Activated naive CD4-positive, alpha-beta T cell treated with anti-CD3 and anti-CD28 coated beads, Interleukin-2, amount 50 U/mL, for 24 hours (primary cell): ENCODE measurements around the gene TOMT.

ENCODE experiments used
- H3K27ac Mint-ChIP-seq: one replicate; pipeline ENCODE4 v1.8.0; 2021; ENCODE audit warnings: mild to moderate bottlenecking, mixed read lengths
- H3K27me3 Mint-ChIP-seq: one replicate; pipeline ENCODE4 v1.8.0; 2021; ENCODE audit warnings: mixed read lengths
- H3K36me3 Mint-ChIP-seq: one replicate; pipeline ENCODE4 v1.8.0; 2021; ENCODE audit warnings: mixed read lengths
- H3K4me1 Mint-ChIP-seq: one replicate; pipeline ENCODE4 v1.8.0; 2021; ENCODE audit warnings: mixed read lengths
- H3K4me3 Mint-ChIP-seq: one replicate; pipeline ENCODE4 v1.8.0; 2021; ENCODE audit warnings: mild to moderate bottlenecking, mixed read lengths
- H3K9me3 Mint-ChIP-seq: one replicate; pipeline ENCODE4 v1.8.0; 2021; ENCODE audit warnings: mixed read lengths

Gene TOMT, protein sequence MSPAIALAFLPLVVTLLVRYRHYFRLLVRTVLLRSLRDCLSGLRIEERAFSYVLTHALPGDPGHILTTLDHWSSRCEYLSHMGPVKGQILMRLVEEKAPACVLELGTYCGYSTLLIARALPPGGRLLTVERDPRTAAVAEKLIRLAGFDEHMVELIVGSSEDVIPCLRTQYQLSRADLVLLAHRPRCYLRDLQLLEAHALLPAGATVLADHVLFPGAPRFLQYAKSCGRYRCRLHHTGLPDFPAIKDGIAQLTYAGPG

DNA sequence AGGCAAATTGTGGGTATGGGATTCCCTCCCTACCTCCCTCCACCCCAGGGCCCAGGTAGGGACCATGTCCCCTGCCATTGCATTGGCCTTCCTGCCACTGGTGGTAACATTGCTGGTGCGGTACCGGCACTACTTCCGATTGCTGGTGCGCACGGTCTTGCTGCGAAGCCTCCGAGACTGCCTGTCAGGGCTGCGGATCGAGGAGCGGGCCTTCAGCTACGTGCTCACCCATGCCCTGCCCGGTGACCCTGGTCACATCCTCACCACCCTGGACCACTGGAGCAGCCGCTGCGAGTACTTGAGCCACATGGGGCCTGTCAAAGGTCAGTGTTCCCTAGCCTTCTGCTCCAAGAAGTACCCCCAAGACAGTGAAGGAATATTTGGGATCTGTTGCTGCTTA is at the start of gene TOMT:
Gene TOMT, plus strand, starts transcription at position 37 of the 400 bp plus-strand sequence. Its CDS starts 28 bp downstream, at position 65.
- no peaks in the 10 kb centered on the region for H3K9me3 Mint-ChIP-seq
- H3K4me1 Mint-ChIP-seq, result peaks cover 36% of the 10 kb centered on the region
- H3K36me3 Mint-ChIP-seq, result peaks cover 9% of the 10 kb centered on the region
- H3K27ac Mint-ChIP-seq, result peak within 1 kb of the TSS; percentile 70
- no peak within 1 kb of the TSS for H3K4me3 Mint-ChIP-seq
- no peaks in the 10 kb centered on the region for H3K27me3 Mint-ChIP-seq

DNA sequence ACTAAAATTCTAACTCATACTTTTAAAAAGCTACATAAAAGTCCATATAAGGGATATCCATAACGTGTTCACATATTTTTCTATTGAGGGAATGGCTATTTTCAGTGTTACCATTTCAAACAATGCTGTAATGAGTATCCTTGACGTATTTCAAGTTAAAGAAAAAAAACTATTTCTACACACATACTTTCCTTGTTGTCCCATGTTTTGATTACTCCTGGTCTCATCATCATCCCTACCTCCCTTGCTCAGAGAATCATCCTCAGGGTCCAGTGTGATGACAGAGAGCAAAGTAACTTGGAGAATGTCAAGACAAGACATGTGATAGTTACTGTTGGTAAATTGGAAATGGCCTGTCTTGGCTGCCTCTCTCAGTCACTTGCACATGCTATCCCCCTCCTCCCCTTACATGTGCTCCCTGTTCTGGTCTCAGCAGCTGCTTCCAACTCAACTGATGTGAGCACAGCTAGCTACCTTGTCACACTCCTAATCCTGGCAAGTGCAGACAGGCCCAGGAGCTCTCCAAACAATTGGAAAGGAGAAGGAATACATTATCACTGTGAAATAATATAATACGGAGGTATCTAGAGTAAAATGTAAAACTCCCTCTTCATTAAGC is 47.2 kb upstream of the TOMT start:
- H3K4me1 Mint-ChIP-seq, result peaks cover 3% of the 10 kb centered on the region
- H3K36me3 Mint-ChIP-seq, result peaks cover 10% of the 10 kb centered on the region
- no peaks in the 10 kb centered on the region for H3K9me3 Mint-ChIP-seq
- H3K27ac Mint-ChIP-seq, result no peak overlapping the region
- no peaks in the 10 kb centered on the region for H3K27me3 Mint-ChIP-seq
- no peak overlapping the region for H3K4me3 Mint-ChIP-seq

DNA sequence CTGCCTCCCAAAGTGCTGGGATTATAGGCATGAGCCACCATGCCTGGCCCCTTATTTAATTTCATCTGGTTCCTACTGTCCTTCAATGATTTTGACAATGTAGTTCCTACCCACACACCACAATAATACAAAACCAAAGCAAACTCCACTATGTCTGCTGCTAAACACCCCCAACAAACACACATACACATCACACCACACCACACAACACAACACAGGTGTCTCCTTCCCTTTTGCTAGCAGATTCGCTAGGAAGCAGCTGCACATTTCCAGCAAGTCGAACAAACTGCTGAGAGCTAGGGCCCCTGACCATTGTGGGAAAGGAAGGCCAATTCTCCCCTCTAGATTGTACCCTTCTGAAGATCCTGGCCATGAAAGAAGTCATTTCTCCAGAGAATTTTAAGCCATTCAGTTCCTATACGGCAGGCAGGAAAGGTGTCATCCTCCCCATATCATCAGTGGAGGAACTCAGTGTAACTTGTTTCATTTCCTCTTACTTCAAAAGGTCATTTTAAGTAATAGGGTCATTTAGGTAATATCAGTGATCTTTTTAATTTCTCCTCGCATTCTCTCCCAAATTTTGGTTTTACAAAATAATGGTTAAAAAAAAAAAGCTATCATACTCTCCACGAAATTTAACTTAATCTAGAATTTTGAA is 43.9 kb upstream of the TOMT start:
- Mint-ChIP-seq H3K36me3 (peaks cover 8% of the 10 kb centered on the region), H3K27ac (no peak overlapping the region), H3K4me1 (no peaks in the 10 kb centered on the region), H3K9me3 (no peaks in the 10 kb centered on the region), H3K4me3 (no peak overlapping the region), H3K27me3 (no peaks in the 10 kb centered on the region)

DNA sequence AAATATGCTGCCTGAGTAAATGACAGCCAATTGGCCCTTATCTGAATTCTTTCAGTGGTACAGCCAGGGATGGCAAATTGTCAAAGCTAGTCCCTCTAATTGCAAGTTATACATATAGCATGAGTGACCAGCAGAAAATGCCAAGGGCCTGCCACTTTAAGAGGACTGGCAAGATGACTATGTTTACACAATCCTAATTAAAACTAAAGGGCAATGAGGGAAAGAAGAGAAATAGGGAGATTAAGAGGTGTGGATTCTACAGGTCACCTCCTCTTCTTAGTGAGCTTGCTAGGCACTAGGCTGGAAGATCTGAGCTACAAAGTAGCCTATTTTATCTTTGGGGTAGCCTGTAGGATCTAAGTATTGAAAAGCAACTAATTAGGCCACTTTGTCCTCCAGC is 38.9 kb upstream of the TOMT start:
- Mint-ChIP-seq H3K4me3 (no peak overlapping the region), H3K9me3 (no peaks in the 10 kb centered on the region), H3K27ac (no peak overlapping the region), H3K27me3 (no peaks in the 10 kb centered on the region), H3K4me1 (peaks cover 28% of the 10 kb centered on the region), H3K36me3 (peaks cover 6% of the 10 kb centered on the region)

DNA sequence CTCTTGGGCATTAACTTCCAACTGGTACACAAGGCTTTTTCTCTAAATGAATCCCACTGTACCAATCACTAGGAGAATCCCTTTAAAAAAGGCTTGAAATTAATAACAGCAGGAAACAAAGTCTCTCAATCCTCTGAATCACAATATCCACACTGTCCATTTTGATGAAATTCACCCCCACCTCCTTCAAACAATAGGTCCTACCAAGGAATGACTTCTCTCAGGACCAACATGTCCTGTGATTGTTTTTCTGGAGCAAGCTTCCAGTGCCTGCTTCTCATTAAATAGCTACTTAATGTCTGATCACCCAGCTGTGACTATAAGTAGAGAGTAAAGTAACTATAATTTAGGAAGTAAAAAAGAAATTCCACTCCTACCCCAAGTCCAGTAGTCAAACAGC is 38.5 kb upstream of the TOMT start:
- Mint-ChIP-seq H3K27ac (no peak overlapping the region), H3K4me1 (peaks cover 32% of the 10 kb centered on the region), H3K36me3 (peaks cover 3% of the 10 kb centered on the region), H3K4me3 (no peak overlapping the region), H3K27me3 (no peaks in the 10 kb centered on the region), H3K9me3 (no peaks in the 10 kb centered on the region)

DNA sequence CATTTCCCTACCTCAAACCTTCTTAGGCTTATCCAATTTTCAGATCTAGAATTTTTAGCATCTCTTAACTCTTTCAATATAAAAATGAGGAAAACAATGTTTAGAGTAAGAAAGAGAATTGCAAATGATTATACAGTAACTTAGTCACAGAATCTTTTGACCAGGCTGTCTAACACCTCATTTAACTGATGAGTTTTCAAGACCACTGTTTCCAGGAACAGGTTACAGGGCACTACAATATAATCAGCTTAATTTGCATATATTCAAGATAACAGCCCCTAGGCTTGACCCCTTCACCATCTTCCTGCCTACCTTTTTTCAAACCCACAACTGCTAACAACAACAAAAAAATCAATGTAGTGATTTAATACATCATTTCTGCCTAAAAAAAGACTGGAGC is 38.0 kb upstream of the TOMT start:
- peaks cover 3% of the 10 kb centered on the region for H3K36me3 Mint-ChIP-seq
- H3K4me3 Mint-ChIP-seq, result no peak overlapping the region
- no peak overlapping the region for H3K27ac Mint-ChIP-seq
- peaks cover 36% of the 10 kb centered on the region for H3K4me1 Mint-ChIP-seq
- no peaks in the 10 kb centered on the region for H3K27me3 Mint-ChIP-seq
- no peaks in the 10 kb centered on the region for H3K9me3 Mint-ChIP-seq

DNA sequence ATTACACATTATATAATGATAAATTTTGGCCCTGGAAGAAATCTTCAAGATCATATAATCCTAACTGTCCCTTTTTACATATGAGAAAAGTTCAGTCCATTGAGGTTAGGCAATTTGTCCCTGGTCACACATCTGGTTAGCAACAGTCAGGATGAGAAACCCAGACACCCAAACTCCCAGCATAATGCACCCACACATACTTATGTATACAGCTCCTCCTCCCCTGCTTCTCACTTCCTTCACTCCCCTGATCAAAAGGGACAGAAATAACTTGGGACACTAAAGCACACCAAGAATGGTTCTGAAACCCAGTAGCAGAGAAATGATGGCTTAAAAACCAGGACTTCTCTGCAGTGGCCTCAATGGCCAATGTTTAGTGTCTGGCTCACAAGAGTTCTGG is 36.5 kb upstream of the TOMT start:
- Mint-ChIP-seq H3K27me3 (no peaks in the 10 kb centered on the region), H3K9me3 (no peaks in the 10 kb centered on the region)

DNA sequence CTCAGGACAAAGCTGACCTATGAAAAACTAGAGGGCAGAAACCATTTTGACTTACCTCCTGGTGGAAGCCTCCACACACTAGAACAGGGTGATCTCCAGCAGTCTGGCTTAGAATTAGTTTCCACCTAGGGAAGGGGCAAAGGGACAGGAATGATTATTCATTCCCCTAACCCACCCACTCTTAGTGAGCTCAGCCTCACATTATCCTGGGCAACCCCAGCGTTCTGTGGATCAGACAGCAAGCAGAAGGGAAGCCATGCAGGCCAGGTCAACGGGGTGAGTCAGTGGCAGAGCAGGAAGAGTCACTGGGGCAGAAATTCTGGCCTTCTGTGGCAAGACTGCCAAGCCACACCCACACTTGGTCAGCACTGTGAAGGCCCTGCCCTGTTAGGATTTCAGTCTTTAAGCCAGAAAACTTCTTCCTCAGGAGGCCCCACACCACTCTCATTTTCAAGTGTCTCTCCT is 35.9 kb upstream of the TOMT start:
- no peak overlapping the region for H3K27ac Mint-ChIP-seq
- H3K9me3 Mint-ChIP-seq, result no peaks in the 10 kb centered on the region
- no peak overlapping the region for H3K4me3 Mint-ChIP-seq
- H3K36me3 Mint-ChIP-seq, result peaks cover 6% of the 10 kb centered on the region
- H3K27me3 Mint-ChIP-seq, result no peaks in the 10 kb centered on the region
- H3K4me1 Mint-ChIP-seq, result peaks cover 43% of the 10 kb centered on the region

More for the DNA sequence above, 36.5 kb upstream of the TOMT start:
- Mint-ChIP-seq H3K36me3 (peaks cover 6% of the 10 kb centered on the region), H3K4me1 (peaks cover 43% of the 10 kb centered on the region), H3K27ac (no peak overlapping the region), H3K4me3 (no peak overlapping the region)

DNA sequence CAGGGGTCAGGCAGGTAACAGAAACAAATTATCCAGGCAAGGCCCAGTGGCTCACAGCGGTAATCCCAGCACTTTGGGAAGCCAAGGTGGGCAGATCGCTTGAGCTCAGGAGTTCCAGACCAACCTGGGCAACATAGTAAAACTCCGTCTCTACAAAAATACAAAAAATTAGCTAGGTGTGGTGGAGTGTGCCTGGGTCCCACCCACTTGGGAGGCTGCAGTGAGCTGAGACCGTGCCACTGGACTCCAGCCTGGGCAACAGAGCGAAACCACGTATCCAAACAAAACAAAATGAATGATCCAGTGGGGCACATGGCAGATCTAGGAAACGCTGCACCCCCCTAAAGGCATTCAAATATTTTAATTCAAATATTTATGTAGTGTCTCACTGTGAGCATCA is 35.2 kb upstream of the TOMT start:
- H3K4me1 Mint-ChIP-seq, result peaks cover 48% of the 10 kb centered on the region

DNA sequence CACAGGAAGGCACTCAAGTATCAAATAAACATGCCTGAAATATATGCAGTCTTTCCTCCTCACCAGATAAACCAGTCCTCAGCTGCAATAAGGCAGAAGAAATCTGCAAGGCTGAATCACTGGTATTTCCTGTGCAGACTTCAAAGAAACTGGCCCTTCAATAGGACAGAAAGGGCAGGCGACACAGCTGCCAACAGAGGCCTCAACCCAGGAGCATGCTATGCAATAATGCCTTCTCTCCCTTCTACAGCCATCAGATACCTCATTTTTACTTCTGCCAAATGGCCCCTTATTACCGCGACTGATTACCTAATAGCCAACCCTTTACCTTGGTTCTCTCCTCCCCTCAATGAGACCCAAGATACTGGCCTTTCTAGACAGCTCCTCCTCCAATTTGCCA is 33.4 kb upstream of the TOMT start:
- Mint-ChIP-seq H3K9me3 (no peaks in the 10 kb centered on the region), H3K4me1 (peaks cover 58% of the 10 kb centered on the region), H3K27ac (no peak overlapping the region), H3K27me3 (no peaks in the 10 kb centered on the region), H3K4me3 (no peak overlapping the region), H3K36me3 (peaks cover 6% of the 10 kb centered on the region)

More for the DNA sequence above, 35.2 kb upstream of the TOMT start:
- Mint-ChIP-seq H3K9me3 (no peaks in the 10 kb centered on the region), H3K36me3 (peaks cover 6% of the 10 kb centered on the region), H3K27me3 (no peaks in the 10 kb centered on the region), H3K27ac (no peak overlapping the region), H3K4me3 (no peak overlapping the region)

DNA sequence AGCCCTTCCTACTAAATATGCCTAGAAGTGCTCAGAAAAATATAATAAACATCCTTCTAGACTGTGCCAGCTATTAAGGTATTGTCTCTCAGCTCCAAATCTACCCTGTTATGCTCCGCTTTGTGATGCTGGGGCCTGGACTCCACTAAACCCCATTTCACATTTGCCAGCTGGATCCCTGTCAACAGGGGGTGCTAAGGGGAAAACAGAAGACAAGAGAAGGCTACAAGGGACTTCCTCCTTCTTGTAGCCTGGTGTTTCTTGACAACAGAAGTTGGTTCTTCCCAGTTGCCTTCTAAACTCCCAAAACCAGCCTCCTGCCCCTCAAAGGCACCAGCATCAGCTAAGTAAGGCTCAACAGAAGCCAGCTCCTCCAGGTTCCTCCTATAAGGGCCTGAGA is 30.6 kb upstream of the TOMT start:
- no peak overlapping the region for H3K4me3 Mint-ChIP-seq
- H3K27ac Mint-ChIP-seq, result no peak overlapping the region
- no peaks in the 10 kb centered on the region for H3K9me3 Mint-ChIP-seq
- H3K27me3 Mint-ChIP-seq, result no peaks in the 10 kb centered on the region
- H3K4me1 Mint-ChIP-seq, result peaks cover 57% of the 10 kb centered on the region
- peaks cover 3% of the 10 kb centered on the region for H3K36me3 Mint-ChIP-seq

DNA sequence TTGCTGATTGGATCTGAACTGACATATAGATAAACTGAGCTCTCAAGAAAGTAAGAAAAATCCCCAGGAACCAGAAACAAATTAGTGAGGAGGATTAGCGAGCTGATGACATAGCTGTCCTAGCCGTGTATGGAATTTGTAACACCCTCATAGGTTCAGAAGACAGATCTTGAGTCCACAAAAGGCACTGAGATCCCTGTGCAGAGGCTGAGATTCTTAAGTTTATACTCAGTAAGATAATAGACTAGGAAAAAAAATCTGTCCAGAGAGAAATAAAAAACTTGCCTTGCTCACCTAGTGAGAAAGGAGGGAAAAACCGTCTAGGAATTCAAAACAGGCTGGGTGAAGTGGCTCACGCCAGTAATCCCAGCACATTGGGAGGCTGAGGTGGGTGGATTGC is 30.0 kb upstream of the TOMT start:
- H3K36me3 Mint-ChIP-seq, result peaks cover 3% of the 10 kb centered on the region
- no peaks in the 10 kb centered on the region for H3K27me3 Mint-ChIP-seq
- H3K9me3 Mint-ChIP-seq, result no peaks in the 10 kb centered on the region
- H3K4me3 Mint-ChIP-seq, result no peak overlapping the region
- peaks cover 58% of the 10 kb centered on the region for H3K4me1 Mint-ChIP-seq
- H3K27ac Mint-ChIP-seq, result peak overlapping the region; percentile 55

DNA sequence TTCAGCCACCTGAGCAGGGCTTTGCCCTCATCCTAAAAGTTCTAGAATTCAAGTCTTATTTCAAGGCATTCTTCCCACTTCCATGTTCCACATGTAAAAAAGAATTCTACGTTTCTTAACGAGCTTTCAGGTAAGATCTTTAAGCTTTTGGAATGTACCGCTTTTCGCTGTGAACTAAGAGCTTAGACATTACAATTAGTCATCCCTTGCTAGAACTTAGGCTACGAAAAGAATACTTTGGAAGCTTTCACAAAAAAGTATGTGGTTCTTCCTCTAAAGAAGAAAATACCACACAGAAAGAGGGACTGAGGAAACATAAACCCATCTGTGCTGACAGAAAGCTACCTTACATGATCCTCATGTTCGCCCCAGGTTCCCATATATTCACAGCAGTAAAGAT is 27.2 kb upstream of the TOMT start:
- peaks cover 60% of the 10 kb centered on the region for H3K4me1 Mint-ChIP-seq

DNA sequence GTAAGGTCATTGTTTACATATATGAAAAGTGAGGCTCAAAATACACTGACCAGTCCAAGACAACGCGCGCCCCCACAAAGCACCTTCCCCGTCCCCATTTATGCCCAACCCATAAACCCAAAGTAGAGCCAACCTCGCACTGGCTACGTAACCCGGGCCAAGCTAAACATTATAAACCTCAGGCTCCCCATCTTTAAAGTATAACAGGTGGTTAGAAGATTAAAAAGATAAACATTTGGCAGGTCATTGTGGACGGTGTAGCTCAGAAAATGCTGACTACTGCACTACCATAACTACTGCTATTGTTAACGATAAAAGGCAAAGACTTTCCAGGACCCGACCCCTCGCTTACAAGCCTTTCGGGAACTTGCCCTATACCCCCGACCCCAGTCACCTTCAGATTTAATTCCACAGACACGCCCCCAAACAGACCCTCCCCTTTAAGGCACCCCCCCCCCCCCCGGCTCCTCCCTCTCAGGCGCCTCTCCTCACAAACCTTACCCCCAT is 25.9 kb upstream of the TOMT start:
- Mint-ChIP-seq H3K27ac (peak overlapping the region; percentile 94), H3K4me3 (peak overlapping the region; percentile 92), H3K4me1 (peaks cover 60% of the 10 kb centered on the region), H3K36me3 (no peaks in the 10 kb centered on the region), H3K9me3 (no peaks in the 10 kb centered on the region), H3K27me3 (no peaks in the 10 kb centered on the region)

More for the DNA sequence above, 27.2 kb upstream of the TOMT start:
- Mint-ChIP-seq H3K9me3 (no peaks in the 10 kb centered on the region), H3K27ac (no peak overlapping the region), H3K36me3 (no peaks in the 10 kb centered on the region), H3K27me3 (no peaks in the 10 kb centered on the region), H3K4me3 (peak overlapping the region; percentile 68)

DNA sequence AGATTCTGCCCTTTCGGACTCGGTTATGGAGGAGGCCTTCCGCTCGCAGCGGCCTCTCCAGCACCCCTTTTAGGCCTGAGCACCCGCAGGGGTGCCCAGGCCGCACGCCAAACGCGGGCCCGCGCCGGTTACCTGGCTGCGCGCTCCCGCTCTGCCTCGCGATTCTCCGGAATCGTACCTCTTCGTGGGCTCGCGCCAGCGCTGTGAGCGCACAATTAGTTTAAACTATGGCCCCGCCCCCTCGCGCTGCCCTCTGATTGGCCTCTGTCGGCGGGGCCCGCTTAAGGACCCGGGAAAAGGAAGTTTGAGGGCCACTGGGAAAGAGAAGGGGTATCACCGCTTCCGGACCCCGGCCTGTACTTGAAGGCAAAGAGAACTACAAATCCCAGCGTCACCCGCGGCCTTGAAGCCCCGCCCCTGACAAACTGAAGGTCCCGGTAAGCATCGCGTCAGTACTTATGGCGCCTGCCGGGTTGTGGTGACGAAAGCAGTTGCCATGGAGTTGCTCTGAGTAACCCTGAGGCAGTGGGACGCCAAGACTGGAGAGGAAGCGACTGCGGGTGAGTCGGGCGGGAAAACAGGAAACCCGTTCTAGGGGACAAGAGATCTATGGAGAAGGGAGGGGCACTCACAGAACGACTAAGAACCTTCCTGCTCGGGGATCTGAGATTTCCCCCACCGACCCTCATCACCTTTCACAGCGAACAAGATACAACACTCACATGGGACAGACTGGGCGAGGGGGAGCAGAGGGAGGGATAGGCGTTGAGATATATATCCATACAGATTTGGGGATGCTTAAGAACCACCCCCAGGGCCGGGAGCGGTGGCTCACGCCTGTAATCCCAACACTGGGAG is 25.2 kb upstream of the TOMT start, which contains the start of the genes LRRC51 and NUMA1:
Gene LRRC51, plus strand, starts transcription at position 525 of the 858 bp plus-strand sequence. CDS start 8,234 bp downstream, outside the sequence.
Gene NUMA1, minus strand, starts transcription at position 217 of the 858 bp plus-strand sequence. CDS start 44,599 bp downstream, outside the sequence.
- Mint-ChIP-seq H3K9me3 (no peaks in the 10 kb centered on the region), H3K4me1 (peaks cover 54% of the 10 kb centered on the region), H3K36me3 (no peaks in the 10 kb centered on the region), H3K27ac (peak within 1 kb of the TSS; percentile 94), H3K27me3 (no peaks in the 10 kb centered on the region), H3K4me3 (peak within 1 kb of the TSS; percentile 92)
